Non-pigmented ciliary epithelial cell (primary cell): ENCODE data around the gene PADI2.

ENCODE experiments used
- DNase-seq: peaks from one replicate; pipeline ENCODE4 v3.0.0-alpha.2; 2010; ENCODE audit warnings: low read depth

PADI2 gene

GRCh38 chr1:17112496-17113236 lies 6.6 kb downstream of the PADI2 start:
- DNase-seq = no peak

GRCh38 chr1:17112076-17112475 lies 7.2 kb downstream of the PADI2 start:
- DNase-seq = no peak

GRCh38 chr1:17110555-17110926 lies 8.7 kb downstream of the PADI2 start:
- DNase-seq = no peak

GRCh38 chr1:17109892-17110554 lies 9.2 kb downstream of the PADI2 start:
- DNase-seq = no peak

- DNase-seq = no peak
These were observed 10.5 kb downstream of the PADI2 start for GRCh38 chr1:17108786-17109185.

GRCh38 chr1:17108360-17108759 lies 10.9 kb downstream of the PADI2 start:
- DNase-seq = no peak

- DNase-seq = no peak
These were observed 14.5 kb downstream of the PADI2 start for GRCh38 chr1:17104782-17105181.

- no peak for DNase-seq
These were observed 17.0 kb downstream of the PADI2 start for GRCh38 chr1:17102232-17102631.

- no peak for DNase-seq
These were observed 18.0 kb downstream of the PADI2 start for GRCh38 chr1:17101261-17101660.

- no peak for DNase-seq
These were observed 19.5 kb downstream of the PADI2 start for GRCh38 chr1:17099616-17100340.

GRCh38 chr1:17098446-17099317 lies 20.6 kb downstream of the PADI2 start:
- no peak for DNase-seq

- DNase-seq = no peak
These were observed 21.5 kb downstream of the PADI2 start for GRCh38 chr1:17097787-17098186.

GRCh38 chr1:17097147-17097546 lies 22.1 kb downstream of the PADI2 start:
- DNase-seq = no peak

GRCh38 chr1:17096584-17096983 lies 22.7 kb downstream of the PADI2 start:
- DNase-seq = no peak

GRCh38 chr1:17095141-17095540 lies 24.1 kb downstream of the PADI2 start:
- no peak for DNase-seq

GRCh38 chr1:17094664-17095063 lies 24.6 kb downstream of the PADI2 start:
- DNase-seq = no peak

- no peak for DNase-seq
These were observed 25.3 kb downstream of the PADI2 start for GRCh38 chr1:17093822-17094393.

- DNase-seq = no peak
These were observed 28.0 kb downstream of the PADI2 start for GRCh38 chr1:17091252-17091651.

GRCh38 chr1:17089506-17089905 lies 29.7 kb downstream of the PADI2 start:
- DNase-seq = no peak

GRCh38 chr1:17086751-17087150 lies 32.5 kb downstream of the PADI2 start:
- no peak for DNase-seq

GRCh38 chr1:17084787-17085186 lies 34.5 kb downstream of the PADI2 start:
- no peak for DNase-seq

- DNase-seq = no peak
These were observed 36.5 kb downstream of the PADI2 start for GRCh38 chr1:17082761-17083160.
